ENCODE measurements around the gene OGFR.

DNA sequence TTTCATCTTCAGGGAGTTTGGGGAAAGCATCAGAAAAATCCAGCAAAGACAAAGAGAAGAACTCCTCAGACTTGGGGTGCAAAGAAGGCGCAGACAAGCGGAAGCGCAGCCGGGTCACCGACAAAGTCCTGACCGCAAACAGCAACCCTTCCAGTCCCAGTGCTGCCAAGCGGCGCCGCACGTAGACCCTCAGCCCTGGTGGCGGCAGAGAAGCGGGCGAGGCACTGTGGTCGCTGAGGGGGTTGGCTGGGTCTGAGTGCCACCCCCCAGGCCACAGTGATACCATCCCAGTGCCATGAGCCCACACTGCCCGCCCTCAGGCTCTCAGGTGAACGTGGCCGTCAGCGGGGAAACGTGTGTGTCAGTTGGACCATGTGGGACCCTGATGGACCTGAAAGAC lies 5.2 kb upstream of the OGFR start:
- TF ChIP-seq, protein P1, sequence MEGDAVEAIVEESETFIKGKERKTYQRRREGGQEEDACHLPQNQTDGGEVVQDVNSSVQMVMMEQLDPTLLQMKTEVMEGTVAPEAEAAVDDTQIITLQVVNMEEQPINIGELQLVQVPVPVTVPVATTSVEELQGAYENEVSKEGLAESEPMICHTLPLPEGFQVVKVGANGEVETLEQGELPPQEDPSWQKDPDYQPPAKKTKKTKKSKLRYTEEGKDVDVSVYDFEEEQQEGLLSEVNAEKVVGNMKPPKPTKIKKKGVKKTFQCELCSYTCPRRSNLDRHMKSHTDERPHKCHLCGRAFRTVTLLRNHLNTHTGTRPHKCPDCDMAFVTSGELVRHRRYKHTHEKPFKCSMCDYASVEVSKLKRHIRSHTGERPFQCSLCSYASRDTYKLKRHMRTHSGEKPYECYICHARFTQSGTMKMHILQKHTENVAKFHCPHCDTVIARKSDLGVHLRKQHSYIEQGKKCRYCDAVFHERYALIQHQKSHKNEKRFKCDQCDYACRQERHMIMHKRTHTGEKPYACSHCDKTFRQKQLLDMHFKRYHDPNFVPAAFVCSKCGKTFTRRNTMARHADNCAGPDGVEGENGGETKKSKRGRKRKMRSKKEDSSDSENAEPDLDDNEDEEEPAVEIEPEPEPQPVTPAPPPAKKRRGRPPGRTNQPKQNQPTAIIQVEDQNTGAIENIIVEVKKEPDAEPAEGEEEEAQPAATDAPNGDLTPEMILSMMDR (conservative IDR thresholded peaks at IDR 0.05; ENCODE audit: low read depth, low read length): no peak
- TF ChIP-seq EZH2 (IDR thresholded peaks at IDR 0.05; ENCODE audit: low read length, unreplicated experiment) (no peak), EZH2phosphoT487 (IDR thresholded peaks at IDR 0.05; ENCODE audit: borderline replicate concordance, low read length) (no peak)

Data from PC-3 (cell line).